Stimulated activated CD4-positive, alpha-beta T cell treated with anti-CD3 and anti-CD28 coated beads, Interleukin-2, amount 100 ng/mL, for 4 hours (primary cell): ENCODE measurements around the gene TNFRSF4.
A peak's percentile ranks its signal among the peaks of the same experiment; 100 is the strongest.
"Not testable (repeated sequence)": the region's sequence is repeated elsewhere in the genome, so short reads cannot be mapped to it uniquely, and the experiment has no call there.

Experiments used
- DNase-seq: peaks from one replicate; pipeline ENCODE4 v3.0.0-alpha.2; 2020; ENCODE audit warnings: low read depth

Gene TNFRSF4

DNA sequence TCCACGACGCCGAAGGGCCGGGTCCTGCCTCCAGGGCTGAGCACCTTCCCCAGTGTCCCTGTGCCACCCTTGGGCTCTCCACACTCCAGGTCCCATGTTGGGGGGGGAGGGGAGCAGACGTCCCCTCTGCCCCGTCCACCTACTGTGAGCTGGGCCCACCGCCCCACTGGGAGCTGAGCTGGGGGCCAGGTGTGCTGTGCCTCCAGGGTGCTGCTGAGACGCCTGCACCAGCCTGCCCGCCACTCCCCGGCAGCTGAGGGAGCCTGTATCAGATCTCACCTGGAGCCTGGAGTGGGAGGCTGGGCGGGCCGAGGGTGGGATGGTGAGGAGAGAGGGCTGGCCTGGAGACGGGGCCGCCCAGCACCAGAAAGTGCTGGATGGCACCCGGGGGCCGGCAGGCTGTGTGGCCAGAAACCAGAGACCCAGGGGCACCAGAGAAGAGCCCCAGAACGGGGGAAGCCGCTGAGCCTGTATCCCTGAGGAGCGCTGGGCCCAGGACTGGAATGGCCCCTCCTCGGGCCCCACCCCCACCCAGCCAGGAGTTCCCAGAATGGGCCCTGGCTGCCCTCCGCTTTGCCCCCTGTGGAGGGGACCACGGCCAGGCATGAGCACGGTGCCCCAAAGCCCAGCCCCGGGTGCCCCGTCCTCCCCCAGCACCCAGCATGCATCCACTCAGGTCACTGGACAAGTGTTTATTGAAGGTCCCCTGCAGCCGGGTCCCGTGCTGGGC lies 11.0 kb downstream of the TNFRSF4 start:
- no peak for DNase-seq

- peak; percentile 93 for DNase-seq
Observed at GRCh38 chr1:1200876-1201810, 12.8 kb downstream of the TNFRSF4 start.

- no peak for DNase-seq
Observed at GRCh38 chr1:1199961-1200875, 13.7 kb downstream of the TNFRSF4 start.

DNA sequence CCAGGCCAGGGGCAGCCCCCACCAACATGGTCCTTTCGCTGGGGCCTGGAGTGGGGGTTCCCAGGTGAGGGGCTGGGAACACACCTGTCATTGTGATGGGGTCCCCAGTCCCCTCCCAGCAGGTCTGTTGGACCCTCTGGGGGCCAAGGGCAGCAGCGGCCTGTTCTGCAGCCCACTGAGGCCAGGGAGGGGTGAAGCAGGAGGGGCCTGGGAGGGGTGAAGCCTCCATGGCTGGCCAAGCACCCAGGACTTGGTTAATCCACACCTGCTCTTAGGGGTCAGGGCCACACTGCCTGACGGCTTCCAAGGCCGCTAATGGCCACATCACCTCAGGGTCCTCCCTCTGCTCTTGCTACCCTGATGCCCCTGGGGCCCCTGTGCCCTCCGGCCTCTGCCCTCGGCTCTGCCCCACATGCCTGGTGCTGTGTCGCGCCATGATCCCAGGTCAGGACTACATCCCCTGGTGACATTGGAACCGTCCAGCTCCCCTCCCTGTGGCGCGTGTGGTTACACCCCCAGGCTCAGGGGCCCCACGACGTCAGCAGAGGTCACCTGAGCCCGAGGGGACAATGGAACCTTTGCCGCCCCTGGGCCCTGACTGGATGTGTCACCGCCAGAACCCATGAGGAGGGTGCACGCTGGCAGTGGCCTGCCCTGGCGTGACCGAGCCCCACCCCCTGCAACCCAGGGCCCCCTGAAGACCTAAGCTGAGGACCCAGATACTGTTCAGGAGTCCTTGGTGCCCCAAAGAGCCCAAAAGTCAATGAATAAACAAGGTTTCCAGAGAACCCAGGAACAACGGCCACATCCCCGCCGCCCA lies 14.6 kb downstream of the TNFRSF4 start:
- no peak for DNase-seq

GRCh38 chr1:1198423-1199140 lies 15.4 kb downstream of the TNFRSF4 start:
- DNase-seq: no peak

- DNase-seq: no peak
Observed at GRCh38 chr1:1197551-1198422, 16.2 kb downstream of the TNFRSF4 start.

- DNase-seq: no peak
Observed at GRCh38 chr1:1197188-1197500, 16.8 kb downstream of the TNFRSF4 start.

DNA sequence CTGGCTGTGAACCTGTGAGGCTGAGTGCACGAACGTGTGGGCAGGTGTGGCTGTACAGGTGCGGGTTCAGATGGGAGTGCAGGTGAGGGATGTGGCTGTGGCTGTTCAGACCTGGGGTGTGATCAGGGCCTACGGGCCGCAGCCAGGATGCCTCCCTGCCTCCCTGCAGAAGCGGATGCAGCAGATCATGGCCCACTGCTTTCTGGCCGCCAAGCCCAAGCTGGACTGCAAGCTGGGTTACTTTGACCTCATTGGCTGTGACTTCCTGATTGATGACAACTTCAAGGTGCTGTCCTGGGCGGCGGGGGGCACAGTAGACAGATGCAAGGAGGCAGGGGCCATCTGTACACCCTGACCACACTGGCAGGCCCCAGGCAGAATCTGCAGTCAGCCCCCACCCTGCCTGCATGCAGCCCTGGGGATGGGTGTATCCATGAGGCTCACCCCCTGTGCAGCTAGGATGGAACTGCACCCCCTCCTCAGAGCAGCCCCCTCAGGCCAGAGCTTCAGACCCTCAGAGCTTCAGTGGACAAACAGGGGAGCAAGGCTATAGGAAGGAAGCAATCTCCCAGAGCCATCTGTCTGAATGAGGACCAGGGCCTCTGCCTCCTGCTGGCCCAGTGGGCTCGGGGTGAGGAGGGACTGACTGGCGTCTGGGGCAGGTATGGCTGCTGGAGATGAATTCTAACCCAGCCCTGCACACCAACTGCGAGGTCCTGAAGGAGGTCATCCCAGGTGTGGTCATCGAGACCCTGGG lies 17.3 kb downstream of the TNFRSF4 start:
- DNase-seq: no peak

DNA sequence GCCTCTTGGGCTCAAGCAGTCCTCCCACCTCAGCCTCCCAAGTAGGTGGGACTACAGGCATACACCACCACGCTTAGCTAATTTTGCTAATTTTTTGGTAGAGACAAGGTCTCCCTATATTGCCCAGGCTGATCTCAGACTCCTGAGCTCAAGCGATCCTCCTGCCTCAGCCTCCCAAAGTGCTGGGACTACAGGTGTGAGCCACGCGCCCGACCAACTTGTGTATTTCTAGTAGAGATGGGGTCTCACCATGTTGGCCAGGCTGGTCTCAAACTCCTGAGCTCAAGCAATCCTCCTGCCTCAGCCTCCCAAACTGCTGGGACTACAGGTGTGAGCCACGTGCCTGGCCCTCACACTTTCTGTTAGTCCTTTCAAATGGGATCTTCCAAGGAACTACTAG lies 18.2 kb downstream of the TNFRSF4 start:
- not testable (repeated sequence) for DNase-seq

- no peak for DNase-seq
Observed at GRCh38 chr1:1194723-1195122, 19.2 kb downstream of the TNFRSF4 start.

- no peak for DNase-seq
Observed at GRCh38 chr1:1191734-1192133, 22.2 kb downstream of the TNFRSF4 start.

- no peak for DNase-seq
Observed at GRCh38 chr1:1189111-1189510, 24.8 kb downstream of the TNFRSF4 start.

DNA sequence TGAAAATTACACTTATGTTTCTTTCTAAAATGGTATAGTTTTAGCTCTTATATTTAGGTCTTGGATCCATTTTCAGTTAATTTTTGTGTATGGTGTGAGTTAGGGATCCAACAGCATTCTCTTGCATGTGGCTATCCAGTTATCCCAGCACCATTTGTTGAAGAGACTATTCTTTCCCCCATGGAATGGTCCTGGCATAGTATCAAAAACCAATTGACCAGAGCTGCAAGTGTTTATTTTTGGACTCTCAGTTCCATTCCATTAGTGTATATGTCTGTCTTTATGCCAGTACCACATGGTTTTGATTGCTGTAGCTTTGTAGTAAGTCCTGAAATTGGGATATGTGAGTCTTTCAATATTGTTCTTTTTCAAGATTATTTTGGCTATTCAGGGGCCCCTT lies 26.0 kb downstream of the TNFRSF4 start:
- no peak for DNase-seq

- DNase-seq: no peak
Observed at GRCh38 chr1:1185101-1185765, 28.7 kb downstream of the TNFRSF4 start.

- DNase-seq: no peak
Observed at GRCh38 chr1:1183833-1184775, 29.8 kb downstream of the TNFRSF4 start.

- DNase-seq: no peak
Observed at GRCh38 chr1:1183221-1183747, 30.7 kb downstream of the TNFRSF4 start.
